Liver (tissue), 9 donors: ENCODE results near the gene DLK2. TPM values are rescaled to one million over a fixed set of nuclear protein-coding genes. Genes with fewer than 3 reads are reported as not detected.

Experiments
- DNase-seq: peaks from one replicate; pipeline ENCODE4 v3.0.0-alpha.2; 2017; ENCODE audit warnings: low spot score
- H3K27ac ChIP-seq, 2 donors: one replicate each; pipeline ENCODE4 v1.7.0; 2013; ENCODE audit warnings: inconsistent platforms in 2 of 2, low read length in 2 of 2, control low read depth in 1 of 2, low read depth in 1 of 2, mild to moderate bottlenecking in 1 of 2
- H3K27me3 ChIP-seq, 4 donors: one replicate each; pipeline versions ENCODE4 v1.6.1 to v1.7.0; 2013; ENCODE audit warnings: low read length in 3 of 4, inconsistent platforms in 1 of 4, mild to moderate bottlenecking in 1 of 4, moderate library complexity in 1 of 4; ENCODE audit not compliant: control insufficient read depth in 4 of 4, insufficient read depth in 4 of 4
- H3K36me3 ChIP-seq, 4 donors: one replicate each; pipeline versions ENCODE4 v1.6.1 to v1.7.0; 2013; ENCODE audit warnings: low read length in 3 of 4, mild to moderate bottlenecking in 3 of 4, low read depth in 1 of 4, moderate library complexity in 1 of 4; ENCODE audit not compliant: control insufficient read depth in 4 of 4, insufficient read depth in 3 of 4
- H3K4me1 ChIP-seq, 4 donors: one replicate each; pipeline versions ENCODE4 v1.6.1 to v1.7.0; 2013; ENCODE audit warnings: low read length in 3 of 4, mild to moderate bottlenecking in 3 of 4, moderate library complexity in 1 of 4; ENCODE audit not compliant: control insufficient read depth in 4 of 4, insufficient read depth in 4 of 4
- H3K4me3 ChIP-seq, 3 donors: one replicate each; pipeline versions ENCODE4 v1.6.1 to v1.7.0; 2013; ENCODE audit warnings: low read length in 3 of 3, control low read depth in 1 of 3, low read depth in 1 of 3, mild to moderate bottlenecking in 1 of 3
- H3K9ac ChIP-seq, 2 donors: one replicate each; pipeline ENCODE4 v1.7.0; 2013; ENCODE audit warnings: low read length in 2 of 2, mild to moderate bottlenecking in 2 of 2, moderate library complexity in 2 of 2, control low read depth in 1 of 2, low read depth in 1 of 2
- H3K9me3 ChIP-seq, 4 donors: one replicate each; pipeline versions ENCODE4 v1.6.1 to v1.7.0; 2013; ENCODE audit warnings: low read length in 3 of 4; ENCODE audit not compliant: control insufficient read depth in 4 of 4
- EGR1 ChIP-seq, 2 donors: IDR thresholded peaks; 2 replicates each; pipeline ENCODE4 v1.6.1; 2016 to 2018; ENCODE audit warnings: antibody characterized with exemption in 2 of 2, low read depth in 2 of 2
- FOXA1 ChIP-seq: IDR thresholded peaks from 2 replicates; pipeline ENCODE4 v1.6.1; 2016; ENCODE audit warnings: antibody characterized with exemption
- FOXA2 ChIP-seq: IDR thresholded peaks from 2 replicates; pipeline ENCODE4 v1.6.1; 2016; ENCODE audit warnings: antibody characterized with exemption
- GABPA ChIP-seq, 2 donors: IDR thresholded peaks in 1 of 2; conservative IDR thresholded peaks in 1 of 2; 2 replicates each; pipeline ENCODE4 v1.6.1; 2016; ENCODE audit warnings: antibody characterized with exemption in 2 of 2, mild to moderate bottlenecking in 1 of 2, moderate library complexity in 1 of 2
- HNF4A ChIP-seq, 2 donors: conservative IDR thresholded peaks; 2 replicates each; pipeline ENCODE4 v1.6.1; 2016; ENCODE audit warnings: antibody characterized with exemption in 2 of 2, mild to moderate bottlenecking in 2 of 2
- HNF4G ChIP-seq: IDR thresholded peaks from 2 replicates; pipeline ENCODE4 v1.6.1; 2016; ENCODE audit warnings: antibody characterized with exemption
- JUND ChIP-seq, 2 donors: IDR thresholded peaks; 2 replicates each; pipeline ENCODE4 v1.6.1; 2016; ENCODE audit warnings: antibody characterized with exemption in 2 of 2
- SP1 ChIP-seq: IDR thresholded peaks from 2 replicates; pipeline ENCODE4 v1.6.1; 2018; ENCODE audit warnings: antibody characterized with exemption, mild to moderate bottlenecking
- TAF1 ChIP-seq: conservative IDR thresholded peaks from 2 replicates; pipeline ENCODE4 v1.6.1; 2016; ENCODE audit warnings: antibody characterized with exemption, mild to moderate bottlenecking
- WGBS: extraction: QIAGEN DNeasy Blood & Tissue Kit; methylation state at CpG from one replicate; pipeline ENCODE4 v1.1.7; 2013; 5-methylcytosine and 5-hydroxymethylcytosine counted together
- polyA plus RNA-seq, 2 donors: library from polyadenylated mRNA; stranded (reverse) in 1 of 2; unstranded in 1 of 2; fragments of 200-250 nt in 1 of 2; fragments of >200 nt in 1 of 2; fragmentation: Nextera tagmentation in 1 of 2; extraction: Ambion mirVana in 1 of 2; gene quantifications; one replicate each; pipeline versions ENCODE4 v1.2.1 to v1.2.3, GENCODE V29; 2013 to 2015
- total RNA-seq, 2 donors: library from RNA; depleted of rRNA; stranded (reverse); fragments of >200 nt; gene quantifications; one replicate each; pipeline ENCODE4 v1.2.3, GENCODE V29; 2014
- TF ChIP-seq, protein P1 (sequence below): IDR thresholded peaks from 2 replicates; pipeline ENCODE4 v1.6.1; 2016; ENCODE audit warnings: antibody characterized with exemption
- TF ChIP-seq, protein P2 (sequence below): IDR thresholded peaks from 2 replicates; pipeline ENCODE4 v1.6.1; 2016; ENCODE audit warnings: antibody characterized with exemption
- TF ChIP-seq, protein P3 (sequence below): IDR thresholded peaks from 2 replicates; pipeline ENCODE4 v1.6.1; 2016; ENCODE audit warnings: antibody characterized with exemption, mild to moderate bottlenecking
- donor health status: healthy.
- donor health status: healthy.
- donor health status: healthy.
- donor health status: healthy.
- donor health status: healthy.

The DLK2 gene
- total and polyA plus RNA-seq, 4 donors: 0.08 to 1.0 (median 0.08) TPM; not detected in 1

DNA sequence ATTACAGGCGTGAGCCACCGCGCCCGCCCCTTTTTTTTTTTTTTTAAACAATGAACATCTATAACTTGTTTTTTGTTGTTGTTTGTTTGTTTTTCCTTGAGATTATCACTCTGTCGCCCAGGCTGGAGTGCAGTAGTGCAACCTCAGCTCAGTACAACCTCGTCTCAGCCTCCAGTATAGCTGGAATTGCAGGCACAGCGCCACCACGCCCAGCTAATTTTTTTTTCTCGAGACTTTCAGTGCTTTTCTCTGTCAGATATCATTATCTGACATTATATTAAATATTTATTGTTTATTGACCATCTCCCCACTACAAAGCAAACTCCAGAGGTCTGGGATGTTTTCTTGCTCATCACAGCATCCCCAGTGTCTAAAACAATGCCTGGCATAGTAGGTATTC, 2.3 kb upstream of the DLK2 start:
- Histone ChIP-seq H3K9ac (no peak overlapping the region), H3K9me3 (no peaks in the 10 kb centered on the region), H3K36me3 (peaks cover 0 to 7% (median 2%) of the 10 kb centered on the region in 4 donors), H3K27me3 (peaks cover 0 to 3% (median 1%) of the 10 kb centered on the region in 4 donors), H3K27ac (no peak overlapping the region), H3K4me1 (peaks cover 6 to 13% (median 9%) of the 10 kb centered on the region in 4 donors), H3K4me3 (no peak overlapping the region)
- DNase-seq: no peak
- 57% methylated on average over 9 of the region's 9 CpGs for WGBS
- TF ChIP-seq, protein P1, sequence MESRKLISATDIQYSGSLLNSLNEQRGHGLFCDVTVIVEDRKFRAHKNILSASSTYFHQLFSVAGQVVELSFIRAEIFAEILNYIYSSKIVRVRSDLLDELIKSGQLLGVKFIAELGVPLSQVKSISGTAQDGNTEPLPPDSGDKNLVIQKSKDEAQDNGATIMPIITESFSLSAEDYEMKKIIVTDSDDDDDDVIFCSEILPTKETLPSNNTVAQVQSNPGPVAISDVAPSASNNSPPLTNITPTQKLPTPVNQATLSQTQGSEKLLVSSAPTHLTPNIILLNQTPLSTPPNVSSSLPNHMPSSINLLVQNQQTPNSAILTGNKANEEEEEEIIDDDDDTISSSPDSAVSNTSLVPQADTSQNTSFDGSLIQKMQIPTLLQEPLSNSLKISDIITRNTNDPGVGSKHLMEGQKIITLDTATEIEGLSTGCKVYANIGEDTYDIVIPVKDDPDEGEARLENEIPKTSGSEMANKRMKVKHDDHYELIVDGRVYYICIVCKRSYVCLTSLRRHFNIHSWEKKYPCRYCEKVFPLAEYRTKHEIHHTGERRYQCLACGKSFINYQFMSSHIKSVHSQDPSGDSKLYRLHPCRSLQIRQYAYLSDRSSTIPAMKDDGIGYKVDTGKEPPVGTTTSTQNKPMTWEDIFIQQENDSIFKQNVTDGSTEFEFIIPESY: no peak
- TF ChIP-seq FOXA2 (no peak), HNF4A (conservative IDR thresholded peaks at IDR 0.05) (no peak), JUND (IDR thresholded peaks at IDR 0.05) (no peak), GABPA (IDR thresholded peaks at IDR 0.05 in 1 of 2, conservative IDR thresholded peaks at IDR 0.05 in 1 of 2) (no peak)
- TF ChIP-seq, protein P2, sequence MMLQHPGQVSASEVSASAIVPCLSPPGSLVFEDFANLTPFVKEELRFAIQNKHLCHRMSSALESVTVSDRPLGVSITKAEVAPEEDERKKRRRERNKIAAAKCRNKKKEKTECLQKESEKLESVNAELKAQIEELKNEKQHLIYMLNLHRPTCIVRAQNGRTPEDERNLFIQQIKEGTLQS: no peak

DNA sequence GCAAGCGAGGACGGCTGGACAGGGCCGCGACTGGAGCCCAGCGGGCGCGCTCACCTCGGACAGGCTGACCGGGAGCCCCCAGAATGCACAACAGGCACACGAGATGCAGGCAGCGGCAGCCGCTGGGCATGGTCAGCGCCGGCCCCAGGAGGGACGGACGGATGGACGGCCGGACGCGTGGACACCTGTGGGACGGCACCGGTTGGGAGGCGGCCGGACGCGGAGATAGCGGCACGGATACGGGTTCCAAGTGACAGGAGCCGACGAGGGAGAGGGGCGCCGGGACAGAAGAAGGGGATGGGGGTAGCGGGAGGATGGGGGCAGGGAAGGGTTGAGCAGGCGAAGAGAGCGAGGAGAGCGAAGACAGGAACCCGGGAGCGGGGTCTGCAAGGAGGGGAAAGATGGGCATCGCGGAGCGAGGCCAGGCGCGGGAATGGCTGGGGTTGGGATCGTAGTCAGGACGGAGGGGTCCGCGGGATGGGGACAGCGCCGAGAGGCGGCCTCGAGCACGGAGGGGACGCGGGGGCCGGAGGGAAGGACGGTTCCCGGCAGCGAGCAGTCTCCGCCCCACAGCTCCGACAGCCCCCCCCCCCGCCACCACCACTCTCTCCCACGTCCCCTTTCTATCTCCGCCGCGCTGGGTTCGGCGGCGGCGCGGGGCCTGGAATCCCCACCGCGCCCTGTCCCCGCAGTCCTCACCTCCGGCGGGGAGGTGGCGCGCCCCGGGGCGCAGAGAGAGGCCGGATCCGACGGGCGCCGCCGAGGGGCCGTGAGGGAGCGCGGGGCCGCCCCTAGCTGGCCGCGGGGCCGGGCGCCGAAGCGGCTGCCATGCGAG, 435 bp downstream of the DLK2 start:
- peaks cover 6 to 13% (median 9%) of the 10 kb centered on the region in 4 donors for H3K4me1 ChIP-seq
- H3K9ac ChIP-seq: peak overlapping the region in 1 of 2 donors; percentile 37
- WGBS: 1% methylated on average over 97 of the region's 97 CpGs
- H3K27me3 ChIP-seq: peaks cover 0 to 3% (median 1%) of the 10 kb centered on the region in 4 donors
- H3K27ac ChIP-seq: no peak overlapping the region
- peaks cover 9 to 26% (median 15%) of the 10 kb centered on the region in 4 donors for H3K36me3 ChIP-seq
- peak overlapping the region in 2 of 3 donors; percentile 38 to 59 for H3K4me3 ChIP-seq
- peak; percentile 85 for DNase-seq
- TF ChIP-seq, protein P1: no peak
- TF ChIP-seq FOXA1 (no peak), SP1 (no peak), HNF4G (no peak), EGR1 (IDR thresholded peaks at IDR 0.05; ENCODE audit: low read depth in 2 of 2) (no peak), TAF1 (no peak), JUND (IDR thresholded peaks at IDR 0.05) (no peak), FOXA2 (no peak)
- TF ChIP-seq, protein P3, sequence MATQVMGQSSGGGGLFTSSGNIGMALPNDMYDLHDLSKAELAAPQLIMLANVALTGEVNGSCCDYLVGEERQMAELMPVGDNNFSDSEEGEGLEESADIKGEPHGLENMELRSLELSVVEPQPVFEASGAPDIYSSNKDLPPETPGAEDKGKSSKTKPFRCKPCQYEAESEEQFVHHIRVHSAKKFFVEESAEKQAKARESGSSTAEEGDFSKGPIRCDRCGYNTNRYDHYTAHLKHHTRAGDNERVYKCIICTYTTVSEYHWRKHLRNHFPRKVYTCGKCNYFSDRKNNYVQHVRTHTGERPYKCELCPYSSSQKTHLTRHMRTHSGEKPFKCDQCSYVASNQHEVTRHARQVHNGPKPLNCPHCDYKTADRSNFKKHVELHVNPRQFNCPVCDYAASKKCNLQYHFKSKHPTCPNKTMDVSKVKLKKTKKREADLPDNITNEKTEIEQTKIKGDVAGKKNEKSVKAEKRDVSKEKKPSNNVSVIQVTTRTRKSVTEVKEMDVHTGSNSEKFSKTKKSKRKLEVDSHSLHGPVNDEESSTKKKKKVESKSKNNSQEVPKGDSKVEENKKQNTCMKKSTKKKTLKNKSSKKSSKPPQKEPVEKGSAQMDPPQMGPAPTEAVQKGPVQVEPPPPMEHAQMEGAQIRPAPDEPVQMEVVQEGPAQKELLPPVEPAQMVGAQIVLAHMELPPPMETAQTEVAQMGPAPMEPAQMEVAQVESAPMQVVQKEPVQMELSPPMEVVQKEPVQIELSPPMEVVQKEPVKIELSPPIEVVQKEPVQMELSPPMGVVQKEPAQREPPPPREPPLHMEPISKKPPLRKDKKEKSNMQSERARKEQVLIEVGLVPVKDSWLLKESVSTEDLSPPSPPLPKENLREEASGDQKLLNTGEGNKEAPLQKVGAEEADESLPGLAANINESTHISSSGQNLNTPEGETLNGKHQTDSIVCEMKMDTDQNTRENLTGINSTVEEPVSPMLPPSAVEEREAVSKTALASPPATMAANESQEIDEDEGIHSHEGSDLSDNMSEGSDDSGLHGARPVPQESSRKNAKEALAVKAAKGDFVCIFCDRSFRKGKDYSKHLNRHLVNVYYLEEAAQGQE: no peak
- TF ChIP-seq, protein P2: no peak
- no peaks in the 10 kb centered on the region for H3K9me3 ChIP-seq
